ENCODE data around the gene CALM1. TPM values are rescaled to one million over a fixed set of nuclear protein-coding genes. Genes with fewer than 3 reads are reported as not detected.

Gene CALM1
- polyA plus RNA-seq, 1 donor from 2014 or later: 373 TPM

DNA sequence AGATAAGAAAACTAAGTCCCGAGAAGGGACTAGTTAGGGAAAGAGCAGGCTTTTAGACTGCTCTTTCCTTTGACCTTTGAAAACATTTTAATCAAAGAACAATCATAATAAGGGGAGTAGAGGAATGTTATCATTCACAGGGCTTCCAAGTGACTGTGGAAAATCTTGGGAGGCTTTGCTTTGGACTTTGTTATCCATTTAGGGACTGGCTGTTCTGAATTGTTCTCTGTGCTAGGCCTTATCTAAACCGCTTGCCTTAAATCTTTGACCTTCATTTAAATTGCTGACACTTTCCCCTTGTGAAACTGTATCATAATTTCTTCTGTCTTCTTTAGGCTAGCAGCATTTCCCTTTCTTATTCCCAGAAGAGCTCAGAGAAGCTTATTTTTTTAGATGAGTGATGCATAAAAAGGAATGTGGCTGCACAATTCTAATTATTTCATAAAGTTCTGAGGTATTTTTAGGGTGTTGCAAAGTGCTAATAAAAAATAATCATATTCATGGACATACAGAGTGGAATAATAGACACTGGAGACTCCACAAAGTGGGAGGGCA, 9.5 kb upstream of the CALM1 start:
- H3K4me3 ChIP-seq (ENCODE audit: low read length): no peak overlapping the region
- H3K36me3 ChIP-seq (ENCODE audit: insufficient read depth, low read length): no peaks in the 10 kb centered on the region
- no peak overlapping the region for H3K4me2 ChIP-seq (ENCODE audit: low read length)
- TF ChIP-seq SMC3 (conservative IDR thresholded peaks at IDR 0.05; ENCODE audit: poor library complexity) (no peak), RAD21 (conservative IDR thresholded peaks at IDR 0.05) (no peak), TAF1 (IDR thresholded peaks at IDR 0.05; ENCODE audit: low read depth) (no peak), EP300 (conservative IDR thresholded peaks at IDR 0.05; ENCODE audit: poor library complexity, severe bottlenecking) (no peak), POLR2AphosphoS5 (IDR thresholded peaks at IDR 0.05) (no peak), EZH2 (IDR thresholded peaks at IDR 0.05; ENCODE audit: borderline replicate concordance, insufficient read depth, low read length, poor library complexity, severe bottlenecking) (no peak), MXI1 (conservative IDR thresholded peaks at IDR 0.05; ENCODE audit: poor library complexity, severe bottlenecking) (no peak)
- TF ChIP-seq, protein P1, sequence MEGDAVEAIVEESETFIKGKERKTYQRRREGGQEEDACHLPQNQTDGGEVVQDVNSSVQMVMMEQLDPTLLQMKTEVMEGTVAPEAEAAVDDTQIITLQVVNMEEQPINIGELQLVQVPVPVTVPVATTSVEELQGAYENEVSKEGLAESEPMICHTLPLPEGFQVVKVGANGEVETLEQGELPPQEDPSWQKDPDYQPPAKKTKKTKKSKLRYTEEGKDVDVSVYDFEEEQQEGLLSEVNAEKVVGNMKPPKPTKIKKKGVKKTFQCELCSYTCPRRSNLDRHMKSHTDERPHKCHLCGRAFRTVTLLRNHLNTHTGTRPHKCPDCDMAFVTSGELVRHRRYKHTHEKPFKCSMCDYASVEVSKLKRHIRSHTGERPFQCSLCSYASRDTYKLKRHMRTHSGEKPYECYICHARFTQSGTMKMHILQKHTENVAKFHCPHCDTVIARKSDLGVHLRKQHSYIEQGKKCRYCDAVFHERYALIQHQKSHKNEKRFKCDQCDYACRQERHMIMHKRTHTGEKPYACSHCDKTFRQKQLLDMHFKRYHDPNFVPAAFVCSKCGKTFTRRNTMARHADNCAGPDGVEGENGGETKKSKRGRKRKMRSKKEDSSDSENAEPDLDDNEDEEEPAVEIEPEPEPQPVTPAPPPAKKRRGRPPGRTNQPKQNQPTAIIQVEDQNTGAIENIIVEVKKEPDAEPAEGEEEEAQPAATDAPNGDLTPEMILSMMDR (IDR thresholded peaks at IDR 0.05; ENCODE audit: poor library complexity, severe bottlenecking): no peak
- TF ChIP-seq, protein P2, sequence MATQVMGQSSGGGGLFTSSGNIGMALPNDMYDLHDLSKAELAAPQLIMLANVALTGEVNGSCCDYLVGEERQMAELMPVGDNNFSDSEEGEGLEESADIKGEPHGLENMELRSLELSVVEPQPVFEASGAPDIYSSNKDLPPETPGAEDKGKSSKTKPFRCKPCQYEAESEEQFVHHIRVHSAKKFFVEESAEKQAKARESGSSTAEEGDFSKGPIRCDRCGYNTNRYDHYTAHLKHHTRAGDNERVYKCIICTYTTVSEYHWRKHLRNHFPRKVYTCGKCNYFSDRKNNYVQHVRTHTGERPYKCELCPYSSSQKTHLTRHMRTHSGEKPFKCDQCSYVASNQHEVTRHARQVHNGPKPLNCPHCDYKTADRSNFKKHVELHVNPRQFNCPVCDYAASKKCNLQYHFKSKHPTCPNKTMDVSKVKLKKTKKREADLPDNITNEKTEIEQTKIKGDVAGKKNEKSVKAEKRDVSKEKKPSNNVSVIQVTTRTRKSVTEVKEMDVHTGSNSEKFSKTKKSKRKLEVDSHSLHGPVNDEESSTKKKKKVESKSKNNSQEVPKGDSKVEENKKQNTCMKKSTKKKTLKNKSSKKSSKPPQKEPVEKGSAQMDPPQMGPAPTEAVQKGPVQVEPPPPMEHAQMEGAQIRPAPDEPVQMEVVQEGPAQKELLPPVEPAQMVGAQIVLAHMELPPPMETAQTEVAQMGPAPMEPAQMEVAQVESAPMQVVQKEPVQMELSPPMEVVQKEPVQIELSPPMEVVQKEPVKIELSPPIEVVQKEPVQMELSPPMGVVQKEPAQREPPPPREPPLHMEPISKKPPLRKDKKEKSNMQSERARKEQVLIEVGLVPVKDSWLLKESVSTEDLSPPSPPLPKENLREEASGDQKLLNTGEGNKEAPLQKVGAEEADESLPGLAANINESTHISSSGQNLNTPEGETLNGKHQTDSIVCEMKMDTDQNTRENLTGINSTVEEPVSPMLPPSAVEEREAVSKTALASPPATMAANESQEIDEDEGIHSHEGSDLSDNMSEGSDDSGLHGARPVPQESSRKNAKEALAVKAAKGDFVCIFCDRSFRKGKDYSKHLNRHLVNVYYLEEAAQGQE (IDR thresholded peaks at IDR 0.05; ENCODE audit: borderline replicate concordance): no peak
- H3K27ac ChIP-seq (ENCODE audit: low read length): no peak overlapping the region
- no peak overlapping the region for H3K9ac ChIP-seq (ENCODE audit: low read length)
- H3K27me3 ChIP-seq (ENCODE audit: insufficient read depth, low read depth, low read length): no peaks in the 10 kb centered on the region
- no peaks in the 10 kb centered on the region for H4K20me1 ChIP-seq (ENCODE audit: insufficient read depth)
- H2AFZ ChIP-seq (ENCODE audit: low read depth, low read length): no peak overlapping the region
- no peaks in the 10 kb centered on the region for H3K9me3 ChIP-seq (ENCODE audit: low read length)
- no peaks in the 10 kb centered on the region for H3K79me2 ChIP-seq (replicated peaks; ENCODE audit: insufficient read depth, low read length)
- peaks cover 8% of the 10 kb centered on the region for H3F3A ChIP-seq (ENCODE audit: insufficient read depth, low read length, poor library complexity, severe bottlenecking)
- no peaks in the 10 kb centered on the region for H3K9me2 ChIP-seq (ENCODE audit: insufficient read depth, low read length)

DNA sequence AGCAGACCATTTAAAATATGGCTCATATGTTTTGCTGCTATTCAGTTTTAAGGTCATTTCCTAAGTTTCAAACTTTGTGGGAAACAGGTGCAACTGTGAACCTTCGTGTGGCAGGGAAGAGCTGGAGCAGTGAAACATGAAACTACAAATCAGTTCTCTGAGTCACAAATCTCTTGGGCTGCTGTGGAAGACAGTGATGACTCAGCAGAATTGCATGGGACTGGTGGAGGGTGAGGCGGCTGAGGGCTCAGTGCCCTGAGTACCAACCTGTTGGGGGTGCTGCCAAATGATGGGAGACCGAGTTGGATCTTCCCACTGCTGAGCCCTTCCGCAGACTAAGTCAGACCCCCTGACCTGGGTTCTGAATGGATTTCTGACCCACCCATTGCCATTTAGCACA, 8.4 kb upstream of the CALM1 start:
- Histone ChIP-seq H3K36me3 (ENCODE audit: insufficient read depth, low read length) (no peaks in the 10 kb centered on the region), H2AFZ (ENCODE audit: low read depth, low read length) (no peak overlapping the region), H3K9me2 (ENCODE audit: insufficient read depth, low read length) (no peaks in the 10 kb centered on the region), H3K79me2 (replicated peaks; ENCODE audit: insufficient read depth, low read length) (no peaks in the 10 kb centered on the region), H3K9me3 (ENCODE audit: low read length) (no peaks in the 10 kb centered on the region), H3K4me3 (ENCODE audit: low read length) (no peak overlapping the region), H3K9ac (ENCODE audit: low read length) (no peak overlapping the region), H3F3A (ENCODE audit: insufficient read depth, low read length, poor library complexity, severe bottlenecking) (peaks cover 8% of the 10 kb centered on the region), H4K20me1 (ENCODE audit: insufficient read depth) (no peaks in the 10 kb centered on the region), H3K4me2 (ENCODE audit: low read length) (no peak overlapping the region), H3K27me3 (ENCODE audit: insufficient read depth, low read depth, low read length) (no peaks in the 10 kb centered on the region), H3K27ac (ENCODE audit: low read length) (no peak overlapping the region)
- TF ChIP-seq, protein P2 (IDR thresholded peaks at IDR 0.05; ENCODE audit: borderline replicate concordance): no peak
- no peak for TF ChIP-seq TAF1 (IDR thresholded peaks at IDR 0.05; ENCODE audit: low read depth)
- TF ChIP-seq RAD21 (conservative IDR thresholded peaks at IDR 0.05): no peak
- TF ChIP-seq EZH2 (IDR thresholded peaks at IDR 0.05; ENCODE audit: borderline replicate concordance, insufficient read depth, low read length, poor library complexity, severe bottlenecking): no peak

All from neural cell (in vitro differentiated cells).